ENCODE results near the gene BANF2. TPM values are rescaled to one million over a fixed set of nuclear protein-coding genes. Genes with fewer than 3 reads are reported as not detected.

The BANF2 gene
- total and polyA plus RNA-seq, 3 donors from 2014 or later, result 29.5 to 133 (median 60.2) TPM

GRCh38 chr20:17758512-17758911, 58.7 kb downstream of the BANF2 start:
- WGBS, 2 donors, result 95 to 100% methylated on average over 1 of the region's 1 CpG
- no peak overlapping the region for H3K27ac ChIP-seq
- H3K27me3 ChIP-seq, result no peaks in the 10 kb centered on the region
- DNase-seq, result no peak
- no peaks in the 10 kb centered on the region for H3K9me3 ChIP-seq
- H3K36me3 ChIP-seq (ENCODE audit: low read depth, missing control alignments), result no peaks in the 10 kb centered on the region
- H3K4me1 ChIP-seq, result no peaks in the 10 kb centered on the region
- TF ChIP-seq, protein P1, sequence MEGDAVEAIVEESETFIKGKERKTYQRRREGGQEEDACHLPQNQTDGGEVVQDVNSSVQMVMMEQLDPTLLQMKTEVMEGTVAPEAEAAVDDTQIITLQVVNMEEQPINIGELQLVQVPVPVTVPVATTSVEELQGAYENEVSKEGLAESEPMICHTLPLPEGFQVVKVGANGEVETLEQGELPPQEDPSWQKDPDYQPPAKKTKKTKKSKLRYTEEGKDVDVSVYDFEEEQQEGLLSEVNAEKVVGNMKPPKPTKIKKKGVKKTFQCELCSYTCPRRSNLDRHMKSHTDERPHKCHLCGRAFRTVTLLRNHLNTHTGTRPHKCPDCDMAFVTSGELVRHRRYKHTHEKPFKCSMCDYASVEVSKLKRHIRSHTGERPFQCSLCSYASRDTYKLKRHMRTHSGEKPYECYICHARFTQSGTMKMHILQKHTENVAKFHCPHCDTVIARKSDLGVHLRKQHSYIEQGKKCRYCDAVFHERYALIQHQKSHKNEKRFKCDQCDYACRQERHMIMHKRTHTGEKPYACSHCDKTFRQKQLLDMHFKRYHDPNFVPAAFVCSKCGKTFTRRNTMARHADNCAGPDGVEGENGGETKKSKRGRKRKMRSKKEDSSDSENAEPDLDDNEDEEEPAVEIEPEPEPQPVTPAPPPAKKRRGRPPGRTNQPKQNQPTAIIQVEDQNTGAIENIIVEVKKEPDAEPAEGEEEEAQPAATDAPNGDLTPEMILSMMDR (IDR thresholded peaks at IDR 0.05), result no peak
- intact Hi-C loops (cut with DNase I; ENCODE audit: low total_unique reads), result no loop called here
- H3K4me3 ChIP-seq, result no peak overlapping the region

GRCh38 chr20:17759449-17759848, 59.7 kb downstream of the BANF2 start:
- Histone ChIP-seq H3K27me3 (no peaks in the 10 kb centered on the region), H3K36me3 (ENCODE audit: low read depth, missing control alignments) (no peaks in the 10 kb centered on the region), H3K4me3 (no peak overlapping the region), H3K9me3 (no peaks in the 10 kb centered on the region), H3K27ac (no peak overlapping the region), H3K4me1 (no peaks in the 10 kb centered on the region)
- TF ChIP-seq POLR2A (IDR thresholded peaks at IDR 0.05), result no peak
- TF ChIP-seq, protein P1 (IDR thresholded peaks at IDR 0.05), result no peak
- DNase-seq, result no peak
- intact Hi-C loops (cut with DNase I; ENCODE audit: low total_unique reads), result no loop called here
- 68 to 78% methylated on average over 1 of the region's 1 CpG for WGBS, 2 donors

DNA sequence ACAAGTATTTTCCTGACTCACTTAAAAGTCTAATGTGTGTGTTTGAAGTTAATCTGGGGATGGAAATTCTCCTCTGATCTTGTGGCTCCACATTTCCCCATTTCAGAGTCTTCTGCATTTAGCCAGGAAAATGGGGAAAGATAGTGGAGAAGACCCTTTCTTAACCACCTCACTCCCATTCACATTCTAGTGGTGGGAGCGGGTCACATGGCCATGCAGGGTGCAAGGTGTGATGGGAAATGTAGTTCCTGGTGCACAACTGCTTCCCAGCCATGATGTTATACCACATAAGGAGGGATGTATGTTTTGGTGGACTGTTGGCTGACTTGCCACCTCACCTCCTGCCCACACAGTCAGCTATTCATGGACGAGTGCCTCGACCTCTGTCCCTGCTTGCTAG, 61.8 kb downstream of the BANF2 start:
- 71 to 94% methylated on average over 3 of the region's 3 CpGs for WGBS, 2 donors
- H3K27ac ChIP-seq, result no peak overlapping the region
- intact Hi-C loops (cut with DNase I; ENCODE audit: low total_unique reads), result no loop called here
- no peaks in the 10 kb centered on the region for H3K9me3 ChIP-seq
- no peak overlapping the region for H3K4me3 ChIP-seq
- TF ChIP-seq, protein P1 (IDR thresholded peaks at IDR 0.05), result no peak
- no peak for TF ChIP-seq POLR2A (IDR thresholded peaks at IDR 0.05)
- no peaks in the 10 kb centered on the region for H3K4me1 ChIP-seq
- no peaks in the 10 kb centered on the region for H3K27me3 ChIP-seq
- H3K36me3 ChIP-seq (ENCODE audit: low read depth, missing control alignments), result no peaks in the 10 kb centered on the region
- DNase-seq, result no peak

- no peak for DNase-seq
- H3K36me3 ChIP-seq (ENCODE audit: low read depth, missing control alignments), result no peaks in the 10 kb centered on the region
- H3K27ac ChIP-seq, result no peak overlapping the region
- intact Hi-C loops (cut with DNase I; ENCODE audit: low total_unique reads), result no loop called here
- TF ChIP-seq, protein P1 (IDR thresholded peaks at IDR 0.05), result no peak
- no peak for TF ChIP-seq POLR2A (IDR thresholded peaks at IDR 0.05)
- H3K4me3 ChIP-seq, result no peak overlapping the region
- no peaks in the 10 kb centered on the region for H3K9me3 ChIP-seq
- H3K4me1 ChIP-seq, result no peaks in the 10 kb centered on the region
- WGBS, 2 donors, result 84 to 85% methylated on average over 7 of the region's 7 CpGs
- no peaks in the 10 kb centered on the region for H3K27me3 ChIP-seq
These were observed 62.6 kb downstream of the BANF2 start for GRCh38 chr20:17762243-17762872.

DNA sequence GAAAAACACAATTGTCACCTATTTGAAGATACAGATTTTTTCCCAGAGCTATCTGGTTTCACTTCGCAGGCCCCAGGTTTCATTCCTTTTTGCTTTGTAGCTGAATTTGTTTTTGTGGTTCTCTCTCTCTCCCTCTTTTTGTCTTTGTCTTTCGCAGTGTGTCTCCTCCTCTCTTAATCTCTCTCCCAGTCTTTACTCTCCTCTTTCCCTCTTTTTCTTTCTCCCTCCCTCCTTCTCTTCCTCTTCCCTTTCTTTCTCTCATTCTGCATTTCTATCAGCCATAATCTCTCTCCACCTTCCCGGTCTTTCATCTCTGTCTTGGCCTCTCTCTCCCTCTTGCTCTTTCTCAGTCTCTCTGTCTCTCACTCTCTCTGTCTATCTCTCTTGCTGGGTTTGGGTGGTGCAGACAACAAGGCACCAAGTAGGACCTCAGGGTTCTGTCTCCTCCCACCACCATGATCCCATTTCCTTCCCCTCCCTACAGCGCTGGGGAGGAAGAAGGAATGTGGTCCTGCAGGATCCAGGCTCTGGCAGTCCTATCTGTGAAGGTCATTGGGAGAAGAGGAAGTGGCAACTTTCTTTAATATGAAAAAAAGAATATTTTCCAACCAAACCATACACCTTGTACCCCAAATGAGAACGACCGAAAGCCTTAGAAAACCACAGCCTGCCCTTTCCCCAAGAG, 63.2 kb downstream of the BANF2 start:
- WGBS, 2 donors, result 77 to 79% methylated on average over 6 of the region's 6 CpGs
- no peaks in the 10 kb centered on the region for H3K4me1 ChIP-seq
- no peak for DNase-seq
- no peak overlapping the region for H3K4me3 ChIP-seq
- no peak overlapping the region for H3K27ac ChIP-seq
- intact Hi-C loops (cut with DNase I; ENCODE audit: low total_unique reads), result no loop called here
- H3K36me3 ChIP-seq (ENCODE audit: low read depth, missing control alignments), result no peaks in the 10 kb centered on the region
- no peak for TF ChIP-seq POLR2A (IDR thresholded peaks at IDR 0.05)
- TF ChIP-seq, protein P1 (IDR thresholded peaks at IDR 0.05), result no peak
- H3K27me3 ChIP-seq, result no peaks in the 10 kb centered on the region
- H3K9me3 ChIP-seq, result no peaks in the 10 kb centered on the region

All from testis (tissue), 3 donors.